ENCODE measurements around the gene CR1.
"Not testable (repeated sequence)": the region's sequence is repeated elsewhere in the genome, so short reads cannot be mapped to it uniquely, and the experiment has no call there.

CR1 gene

DNA sequence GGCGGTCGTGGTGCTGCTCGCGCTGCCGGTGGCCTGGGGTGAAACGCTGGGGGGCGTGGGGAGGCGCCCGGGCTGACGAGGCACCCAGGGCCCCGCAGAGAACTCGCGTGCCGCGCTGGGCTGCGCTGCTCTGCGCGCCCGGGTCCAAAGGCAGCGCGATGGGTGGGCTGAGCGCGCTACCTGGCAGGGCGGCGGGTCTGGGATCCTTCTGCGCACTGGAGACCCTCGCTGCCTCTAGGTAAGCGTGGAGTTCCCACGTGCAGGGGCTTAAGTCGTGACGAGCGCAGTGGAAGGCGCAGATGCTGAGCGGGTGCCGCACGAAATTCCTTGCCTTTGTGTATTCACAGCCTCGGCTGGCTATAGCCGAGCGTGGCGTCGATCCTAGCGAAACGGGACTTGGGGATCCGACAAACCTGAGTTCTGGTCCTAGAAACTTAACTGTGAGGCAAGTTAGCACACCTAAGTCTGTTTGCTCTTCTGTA lies 173.6 kb downstream of the CR1 start:
- DNase-seq (ENCODE audit: extremely low read depth in 1 of 2, low read depth in 1 of 2), result no peak

- no peak for DNase-seq (ENCODE audit: extremely low read depth in 1 of 2, low read depth in 1 of 2)
Measured at GRCh38 chr1:207670192-207670591, 174.2 kb downstream of the CR1 start.

DNA sequence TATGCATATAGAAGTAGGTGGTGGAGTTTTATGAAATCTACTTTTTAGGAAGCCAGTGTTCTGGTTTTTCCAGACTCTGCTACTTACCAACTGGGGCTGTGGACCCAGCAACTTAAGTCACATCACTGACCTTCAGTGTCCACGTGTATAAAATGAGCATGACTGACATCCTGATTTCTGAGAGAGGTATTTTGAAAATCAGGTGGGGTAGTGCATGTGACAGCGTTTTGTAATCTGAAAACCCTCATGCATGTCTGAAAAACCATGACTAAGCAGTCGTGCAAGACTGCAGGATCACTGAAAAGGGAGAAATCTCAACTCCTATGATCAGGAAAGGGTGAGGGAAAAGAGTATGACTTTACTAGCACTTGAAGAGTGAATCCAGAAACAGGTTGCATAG lies 175.0 kb downstream of the CR1 start:
- no peak for DNase-seq (ENCODE audit: extremely low read depth in 1 of 2, low read depth in 1 of 2)

DNA sequence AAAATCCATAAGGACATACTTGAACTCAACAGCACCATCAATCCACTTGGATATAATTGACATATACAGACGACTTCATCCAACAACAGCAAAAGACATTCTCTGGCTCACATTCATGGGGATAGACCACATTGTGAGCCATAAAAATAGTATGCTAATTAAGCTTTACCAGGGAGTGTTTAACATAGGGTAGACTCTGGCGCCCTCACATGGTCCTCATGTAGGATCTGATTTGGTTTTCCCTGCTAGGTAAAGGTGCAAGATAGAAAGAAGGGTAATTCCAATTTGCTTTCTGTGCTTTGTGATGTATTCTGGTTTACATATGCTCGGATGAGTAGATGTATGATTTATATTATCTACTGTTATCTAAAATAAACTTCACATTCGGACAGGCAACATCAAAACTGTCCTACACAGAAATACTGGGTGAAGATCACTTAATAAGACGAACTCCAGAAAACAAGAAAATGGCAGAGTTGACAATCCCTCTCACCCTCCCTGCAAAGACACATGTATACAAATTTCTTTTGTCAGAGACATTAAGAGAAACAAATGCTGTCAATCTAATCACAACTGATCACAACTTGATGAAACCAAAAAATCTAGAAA lies 176.7 kb downstream of the CR1 start:
- no peak for DNase-seq (ENCODE audit: extremely low read depth in 1 of 2, low read depth in 1 of 2)

- no peak for DNase-seq (ENCODE audit: extremely low read depth in 1 of 2, low read depth in 1 of 2)
Measured at GRCh38 chr1:207673399-207673798, 177.4 kb downstream of the CR1 start.

- no peak for DNase-seq (ENCODE audit: extremely low read depth in 1 of 2, low read depth in 1 of 2)
Measured at GRCh38 chr1:207676153-207676552, 180.2 kb downstream of the CR1 start.

GRCh38 chr1:207680590-207681388 lies 184.8 kb downstream of the CR1 start:
- DNase-seq (ENCODE audit: extremely low read depth in 1 of 2, low read depth in 1 of 2), result not testable (repeated sequence)

DNA sequence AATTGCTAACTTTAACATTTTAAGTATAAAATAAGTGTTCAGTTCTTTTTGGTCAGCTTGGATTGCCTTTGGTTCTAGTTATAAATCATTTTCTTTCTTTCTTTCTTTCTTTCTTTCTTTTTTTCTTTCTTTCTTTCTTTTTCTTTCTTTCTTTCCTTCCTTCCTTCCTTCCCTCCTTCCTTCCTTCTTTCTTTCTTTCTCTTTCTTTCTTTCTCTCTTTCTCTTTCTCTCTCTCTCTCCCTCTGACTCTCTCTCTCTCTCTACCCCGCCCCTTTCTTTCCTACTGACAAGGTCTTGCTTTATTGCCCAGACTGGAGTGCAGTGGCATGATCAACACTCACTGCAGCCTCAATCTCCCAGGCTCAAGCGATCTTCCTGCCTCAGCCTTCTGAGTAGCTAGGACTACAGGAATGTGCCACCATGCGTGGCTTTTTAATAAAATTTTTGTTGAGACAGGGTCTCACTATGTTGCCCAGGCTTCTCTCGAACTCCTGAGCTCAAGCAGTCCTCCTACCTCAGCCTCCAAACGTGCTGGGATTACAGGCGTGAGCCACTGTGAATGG lies 187.0 kb downstream of the CR1 start:
- not testable (repeated sequence) for DNase-seq (ENCODE audit: extremely low read depth in 1 of 2, low read depth in 1 of 2)

DNA sequence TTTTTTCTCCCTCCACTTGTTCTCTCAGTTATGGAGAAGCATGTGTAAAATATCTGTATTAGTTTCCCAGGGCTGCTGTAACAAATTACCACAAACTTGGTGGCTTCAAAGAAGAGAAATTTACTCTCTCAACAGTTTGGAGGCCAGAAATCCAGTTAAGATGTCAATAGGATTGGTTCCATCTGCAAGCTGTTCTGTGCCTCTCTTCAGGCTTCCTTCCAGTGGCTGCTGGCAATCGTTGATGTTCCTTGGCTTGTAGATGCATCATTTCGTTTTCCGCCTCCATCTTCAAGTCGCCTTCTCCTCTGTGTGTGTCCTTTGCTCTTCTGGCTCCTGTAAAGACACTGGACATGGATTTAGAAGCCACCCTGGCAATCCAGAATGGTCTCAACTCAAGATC lies 194.6 kb downstream of the CR1 start:
- DNase-seq (ENCODE audit: extremely low read depth in 1 of 2, low read depth in 1 of 2), result not testable (repeated sequence)

- DNase-seq (ENCODE audit: extremely low read depth in 1 of 2, low read depth in 1 of 2), result no peak
Measured at GRCh38 chr1:207691010-207691409, 195.1 kb downstream of the CR1 start.
